ENCODE measurements around the gene CDRT4. TPM values are rescaled to one million over a fixed set of nuclear protein-coding genes. Genes with fewer than 3 reads are reported as not detected.

CDRT4 gene
- polyA plus RNA-seq, 2 of the 4 experiments (the other 2 are of a cell fraction), result 0.58 to 5.4 TPM

- POLR2A ChIA-PET, result interaction anchor here (0.7 to 1.2 kb wide), 2 partner anchors 149 to 241 kb away, joined by 3 to 5 read pairs; no protein-coding TSS in a partner anchor
- TF ChIP-seq BHLHE40 (IDR thresholded peaks at IDR 0.05; ENCODE audit: low read depth, low read length) (no peak), FOXS1 (CRISPR knock-in tag; IDR thresholded peaks at IDR 0.05) (no peak), PBX3 (IDR thresholded peaks at IDR 0.05) (no peak), CBX2 (IDR thresholded peaks at IDR 0.05; ENCODE audit: borderline replicate concordance, low read depth) (no peak), ZNF302 (CRISPR knock-in tag; IDR thresholded peaks at IDR 0.05) (no peak), EHMT2 (IDR thresholded peaks at IDR 0.05; ENCODE audit: low read depth) (no peak), ZSCAN20 (CRISPR knock-in tag; IDR thresholded peaks at IDR 0.05) (no peak), FOSL2 (IDR thresholded peaks at IDR 0.05) (no peak), FOSL2 (CRISPR knock-in tag; IDR thresholded peaks at IDR 0.05) (no peak), CHD2 (IDR thresholded peaks at IDR 0.05; ENCODE audit: low read length, partially characterized antibody) (no peak), MAX (IDR thresholded peaks at IDR 0.05) (peak; percentile 57; the same call in 1 of the 2 replicates), MAFK (IDR thresholded peaks at IDR 0.05; ENCODE audit: partially characterized antibody) (no peak), POLR2A (IDR thresholded peaks at IDR 0.05; ENCODE audit: low read length) (no peak), ZFP36 (IDR thresholded peaks at IDR 0.05; ENCODE audit: borderline replicate concordance, partially characterized antibody) (no peak), HDAC2 (IDR thresholded peaks at IDR 0.05) (no peak), RFX5 (IDR thresholded peaks at IDR 0.05) (no peak), E2F6 (IDR thresholded peaks at IDR 0.05; ENCODE audit: borderline replicate concordance, low read depth) (no peak), HOXB5 (CRISPR knock-in tag; IDR thresholded peaks at IDR 0.05) (no peak), POLR2AphosphoS2 (conservative IDR thresholded peaks at IDR 0.05; ENCODE audit: low read length) (no peak), SREBF2 (IDR thresholded peaks at IDR 0.05) (no peak), CHD4 (IDR thresholded peaks at IDR 0.05; ENCODE audit: borderline replicate concordance) (no peak), HOXA7 (CRISPR knock-in tag; IDR thresholded peaks at IDR 0.05) (no peak), MAZ (IDR thresholded peaks at IDR 0.05; ENCODE audit: borderline replicate concordance, low read depth, low read length) (no peak), PHF8 (IDR thresholded peaks at IDR 0.05; ENCODE audit: borderline replicate concordance, low read depth) (no peak), SMC3 (IDR thresholded peaks at IDR 0.05) (peak; percentile 97), NR3C1 (IDR thresholded peaks at IDR 0.05) (no peak), TFCP2L1 (CRISPR knock-in tag; IDR thresholded peaks at IDR 0.05) (no peak), CTCF (IDR thresholded peaks at IDR 0.05) (peak; percentile 93), ESRRA (IDR thresholded peaks at IDR 0.05; ENCODE audit: borderline replicate concordance, low read length) (no peak), RCOR1 (IDR thresholded peaks at IDR 0.05; ENCODE audit: low read depth, low read length) (no peak), RAD21 (conservative IDR thresholded peaks at IDR 0.05 in 1 of 2, IDR thresholded peaks at IDR 0.05 in 1 of 2) (peak; percentile 95 to 97)
- FAIRE-seq, result no peak
- Histone ChIP-seq H3K27ac (peak overlapping the region; percentile 9 to 56; a peak in 2 of 6 replicates), H3K9me3 (no peaks in the 10 kb centered on the region), H3K4me3 (no peak overlapping the region), H3K4me2 (peak overlapping the region; percentile 68), H3K4me1 (peaks cover 5% of the 10 kb centered on the region; the same call in 1 of the 3 replicates)
- 50% methylated on average over 32 of the region's 32 CpGs for WGBS (ENCODE audit: missing lambda C conversion rate)
- DNase-seq (ENCODE audit: low read depth in 1 of 2, low spot score in 1 of 2), result peak; percentile 71 to 76
- CTCF ChIA-PET, result interaction anchor here (0.5 to 13.8 kb wide), 65 partner anchors 9 to 1224 kb away, joined by 3 to 248 read pairs (median 6); partner anchors contain the start of genes CDRT4, PMP22 and TEKT3
- peak; percentile 89 to 97 for ATAC-seq
These were observed 35.1 kb upstream of the CDRT4 start for GRCh38 chr17:15502369-15503112.

Data from A549 (cell line).